GM21381 (cell line): ENCODE data around the gene MRPL34.
A peak's percentile ranks its signal among the peaks of the same experiment; 100 is the strongest.

Experiments
- ATAC-seq: cut with Tn5 transposase; IDR thresholded peaks from one replicate; pipeline ENCODE4 v1.9.1; 2021; ENCODE audit warnings: mild to moderate bottlenecking, moderate library complexity; ENCODE audit not compliant: unreplicated experiment

The MRPL34 gene

GRCh38 chr19:17309198-17309964, 3.7 kb downstream of the MRPL34 start, which contains the start of gene DDA1:
Gene DDA1 (plus strand): TSS chr19:17309563. CDS start chr19:17309655, 92 bp downstream.
- ATAC-seq: peak; percentile 44

DNA sequence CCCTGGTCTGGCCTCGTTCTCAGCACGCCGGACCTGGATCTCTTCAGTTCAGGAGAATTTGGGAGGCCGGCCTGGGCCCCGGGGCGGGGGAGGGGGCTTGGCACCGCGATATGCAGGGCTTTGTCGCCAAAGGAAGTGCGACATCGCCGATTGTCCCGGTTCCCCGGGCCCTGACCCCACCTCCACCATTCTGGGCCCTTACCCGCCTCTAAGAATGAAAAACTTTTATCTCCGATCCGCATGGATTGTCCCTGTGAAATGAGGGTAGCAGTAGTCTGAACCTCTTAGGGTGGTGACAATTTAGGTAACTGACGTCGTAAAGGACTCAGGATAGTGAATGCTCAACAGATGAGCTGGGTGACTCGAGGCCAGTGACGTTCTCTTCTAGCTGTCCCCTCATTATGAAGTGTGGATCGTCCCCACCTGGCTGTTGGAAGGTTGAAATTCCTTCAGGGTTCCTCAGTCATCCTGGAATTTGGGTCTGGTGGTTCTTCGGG, 4.3 kb downstream of the MRPL34 start:
- no peak for ATAC-seq

DNA sequence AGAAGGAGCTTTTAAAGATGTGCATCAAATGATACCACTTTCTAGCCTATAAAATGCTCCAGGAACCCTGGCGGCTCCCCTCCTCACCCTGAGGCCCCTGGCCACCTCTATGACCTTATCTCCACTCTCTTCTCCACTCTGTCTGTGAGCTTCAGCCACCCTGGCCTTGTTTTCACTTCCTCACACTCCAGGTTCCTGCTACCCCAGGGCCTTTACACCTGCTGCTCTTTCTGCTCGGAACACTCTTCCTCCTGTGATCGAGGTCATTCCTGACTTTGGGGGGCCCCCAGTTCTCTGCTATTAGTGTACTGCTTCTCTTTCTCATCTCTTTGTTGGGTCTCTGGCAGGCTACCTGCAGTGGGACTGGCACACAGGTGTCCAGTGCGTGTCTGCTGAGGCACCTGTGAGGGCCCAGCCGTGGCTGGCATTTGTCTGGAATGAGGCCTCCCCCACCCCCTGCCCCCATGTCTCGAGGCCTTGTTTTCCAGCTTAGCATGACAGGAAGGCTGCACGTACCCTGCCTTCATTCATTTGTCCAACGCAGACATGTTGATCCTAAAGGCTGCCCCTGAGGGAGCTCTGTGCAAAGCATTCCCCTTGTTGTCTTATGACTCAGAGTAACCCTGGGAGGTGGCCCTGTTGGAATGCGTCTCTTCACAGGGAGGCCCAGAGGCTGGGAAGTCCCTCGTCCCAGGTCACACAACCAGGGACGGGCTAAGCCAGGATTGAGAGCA, 6.0 kb downstream of the MRPL34 start:
- ATAC-seq: no peak

GRCh38 chr19:17312189-17313113, 6.8 kb downstream of the MRPL34 start:
- ATAC-seq: no peak

GRCh38 chr19:17314007-17314593, 8.4 kb downstream of the MRPL34 start:
- no peak for ATAC-seq

GRCh38 chr19:17318966-17319365, 13.3 kb downstream of the MRPL34 start:
- ATAC-seq: no peak

- no peak for ATAC-seq
These were observed 14.0 kb downstream of the MRPL34 start for GRCh38 chr19:17319473-17320238.

- ATAC-seq: no peak
These were observed 14.8 kb downstream of the MRPL34 start for GRCh38 chr19:17320435-17320834.

GRCh38 chr19:17321655-17322489, 16.2 kb downstream of the MRPL34 start:
- no peak for ATAC-seq

GRCh38 chr19:17322854-17323253, 17.2 kb downstream of the MRPL34 start:
- ATAC-seq: no peak

DNA sequence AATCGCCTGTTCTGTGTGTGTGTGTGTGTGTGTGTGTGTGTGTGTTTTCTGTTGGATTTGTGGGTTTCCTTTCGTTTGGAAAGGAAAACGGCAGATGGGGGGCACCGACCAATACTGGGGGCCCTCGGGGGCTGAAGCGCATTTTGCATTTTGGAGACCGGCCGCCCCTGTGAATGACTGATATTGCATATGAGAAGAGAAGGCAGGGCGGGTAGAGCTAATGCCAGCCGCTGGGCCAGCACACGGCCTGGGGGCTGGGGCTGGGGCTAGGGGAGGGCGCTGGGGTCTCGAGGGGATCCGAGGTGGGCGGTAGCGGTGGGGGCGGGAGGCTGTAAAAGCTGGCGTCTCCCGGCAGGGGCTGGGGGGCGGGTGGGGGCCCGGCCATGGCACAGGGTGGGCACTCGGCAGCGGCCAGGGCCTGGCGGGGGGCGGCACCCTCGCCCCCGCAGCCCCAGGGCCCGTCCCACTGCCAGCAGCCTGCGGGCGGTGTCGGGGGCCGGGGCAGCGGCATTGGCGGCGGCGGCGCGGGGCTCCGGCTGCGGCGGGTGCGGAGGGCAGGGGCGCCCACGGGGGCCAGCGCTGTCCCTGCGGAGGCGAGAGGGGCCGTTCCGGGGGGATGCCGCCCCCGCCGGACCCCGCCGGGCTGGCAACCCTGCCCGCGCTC, 17.8 kb downstream of the MRPL34 start:
- ATAC-seq: no peak

- no peak for ATAC-seq
These were observed 18.3 kb downstream of the MRPL34 start for GRCh38 chr19:17323964-17324332.

DNA sequence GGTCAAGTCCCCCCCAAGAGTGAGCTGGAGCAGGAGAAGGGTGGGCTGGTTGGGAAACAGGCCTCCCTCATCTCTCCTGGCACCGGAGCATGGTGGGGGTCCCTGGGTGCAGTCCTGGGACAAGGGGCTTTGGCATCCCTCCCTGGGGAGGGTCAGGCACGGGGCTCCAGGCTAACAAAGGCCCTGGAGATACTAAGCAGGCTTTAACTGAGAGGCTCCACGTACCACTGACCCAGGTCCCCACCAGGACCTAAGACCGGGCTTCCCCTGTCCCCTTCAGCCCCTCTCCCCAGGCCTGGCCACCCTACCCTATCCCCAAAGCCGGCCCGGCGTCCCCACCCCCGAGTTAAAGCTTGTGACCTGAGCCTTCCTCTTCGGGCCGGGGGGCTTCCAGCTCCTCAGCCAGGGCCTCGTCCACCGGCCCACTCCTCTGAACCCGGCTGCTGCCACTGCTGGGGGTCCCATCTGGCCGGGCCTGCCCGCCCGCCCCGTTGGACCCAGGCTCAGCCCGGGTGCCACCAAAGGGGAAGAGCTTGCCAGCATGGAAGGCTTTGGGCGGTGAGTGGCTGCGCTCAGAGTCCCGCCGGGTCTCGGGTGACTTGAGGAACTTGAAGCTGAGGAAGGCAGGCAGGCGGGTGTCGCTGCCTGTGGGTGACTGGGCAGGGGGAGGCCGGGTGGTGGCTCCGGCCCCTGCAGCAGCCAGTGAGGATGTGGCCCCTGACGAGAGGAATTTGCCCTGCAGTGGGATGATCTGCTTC, 18.9 kb downstream of the MRPL34 start:
- no peak for ATAC-seq

DNA sequence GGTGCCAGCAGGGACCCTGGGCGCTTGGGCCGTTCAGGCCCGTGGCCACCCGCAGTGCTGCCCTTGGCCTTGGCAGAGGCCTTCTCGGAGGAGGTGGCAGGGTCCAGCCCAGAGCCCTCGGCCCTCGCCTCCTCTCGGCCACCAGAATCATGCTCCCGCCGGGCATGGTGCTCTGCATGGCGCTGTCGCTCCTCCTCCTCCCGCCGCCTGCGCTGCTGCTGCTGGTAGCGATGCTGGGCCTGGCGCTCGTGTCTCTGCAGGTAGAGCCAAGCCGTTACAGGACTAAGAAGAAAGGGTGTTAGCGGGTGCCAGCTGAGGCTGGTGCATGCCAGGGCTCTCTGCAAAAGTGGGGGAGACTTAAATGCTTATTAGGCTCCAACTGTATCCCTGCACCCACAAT, 19.5 kb downstream of the MRPL34 start:
- ATAC-seq: no peak

- no peak for ATAC-seq
These were observed 20.4 kb downstream of the MRPL34 start for GRCh38 chr19:17325881-17326594.

DNA sequence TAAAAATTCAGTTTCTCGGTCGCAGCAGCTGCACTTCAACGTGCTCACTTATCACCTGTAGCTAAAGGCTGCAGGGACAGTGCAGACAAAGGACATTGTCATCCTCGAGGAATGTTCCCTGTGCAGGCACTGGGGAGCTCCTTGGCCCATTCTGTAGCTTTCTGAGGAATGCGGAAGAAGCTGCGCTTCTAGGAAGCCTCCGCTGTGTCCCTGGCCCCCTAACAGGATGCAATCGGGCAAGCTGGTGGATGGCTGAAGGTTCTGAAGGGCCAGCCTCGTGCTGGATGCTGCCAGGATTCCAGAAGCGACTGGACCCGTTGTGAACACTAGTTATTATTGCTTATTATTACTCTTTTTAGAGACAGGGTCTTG, 20.9 kb downstream of the MRPL34 start:
- no peak for ATAC-seq

DNA sequence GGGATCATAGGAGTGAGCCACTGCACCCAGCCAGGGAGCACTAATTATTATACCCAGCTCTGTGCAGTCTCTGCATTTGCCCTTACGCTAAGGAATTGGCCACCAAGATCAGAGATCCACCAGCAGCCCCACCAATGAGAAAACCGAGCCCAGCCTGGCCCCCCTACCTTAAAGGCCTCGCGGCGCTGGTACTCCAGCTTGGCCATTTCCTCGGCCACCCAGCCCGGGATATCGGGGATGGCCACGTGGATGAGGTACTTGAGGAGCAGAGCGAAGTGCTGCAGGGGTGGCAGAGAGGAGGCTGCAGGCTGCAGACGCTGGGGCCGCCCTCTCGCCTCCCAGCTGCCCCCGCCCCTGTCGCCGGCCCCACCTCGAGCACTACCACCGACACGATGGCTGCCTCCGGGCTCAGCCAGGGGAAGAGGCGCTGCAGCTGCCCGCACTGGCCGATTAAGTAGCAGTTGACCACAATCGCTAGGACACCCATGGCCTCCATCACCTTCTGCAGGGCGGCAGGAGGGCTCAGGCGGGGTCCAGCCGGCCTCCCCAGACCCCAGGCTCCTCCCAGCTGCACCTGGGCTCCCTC, 21.5 kb downstream of the MRPL34 start:
- no peak for ATAC-seq
